GM19193 (cell line): Measurements from ENCODE around the gene PARVB.

Experiments
- POLR2A ChIP-seq: IDR thresholded peaks from 4 replicates; pipeline ENCODE4 v1.6.1; 2011; ENCODE audit not compliant: insufficient read depth, insufficient read length; ENCODE audit errors: extremely low read depth

The PARVB gene

GRCh38 chr22:44131989-44132685 is 108.0 kb downstream of the PARVB start:
- TF ChIP-seq POLR2A, result no peak

- TF ChIP-seq POLR2A, result no peak
Observed at GRCh38 chr22:44132724-44133123, 108.6 kb downstream of the PARVB start.

GRCh38 chr22:44133161-44133560 is 109.1 kb downstream of the PARVB start:
- TF ChIP-seq POLR2A, result no peak

- no peak for TF ChIP-seq POLR2A
Observed at GRCh38 chr22:44133901-44134571, 109.9 kb downstream of the PARVB start.

- no peak for TF ChIP-seq POLR2A
Observed at GRCh38 chr22:44136112-44136511, 112.0 kb downstream of the PARVB start.

GRCh38 chr22:44136786-44137185 is 112.7 kb downstream of the PARVB start:
- TF ChIP-seq POLR2A, result no peak

- TF ChIP-seq POLR2A, result no peak
Observed at GRCh38 chr22:44137415-44137814, 113.3 kb downstream of the PARVB start.

GRCh38 chr22:44139773-44140172 is 115.7 kb downstream of the PARVB start:
- TF ChIP-seq POLR2A, result no peak

GRCh38 chr22:44142421-44143104 is 118.5 kb downstream of the PARVB start:
- no peak for TF ChIP-seq POLR2A

GRCh38 chr22:44143105-44143474 is 119.0 kb downstream of the PARVB start:
- no peak for TF ChIP-seq POLR2A

- TF ChIP-seq POLR2A, result no peak
Observed at GRCh38 chr22:44143579-44143978, 119.5 kb downstream of the PARVB start.

GRCh38 chr22:44144046-44144569 is 120.0 kb downstream of the PARVB start:
- TF ChIP-seq POLR2A, result no peak

- no peak for TF ChIP-seq POLR2A
Observed at GRCh38 chr22:44145544-44145943, 121.4 kb downstream of the PARVB start.

GRCh38 chr22:44146088-44146861 is 122.2 kb downstream of the PARVB start:
- TF ChIP-seq POLR2A, result no peak
